ENCODE measurements around the gene SUCLA2. TPM values are rescaled to one million over a fixed set of nuclear protein-coding genes. Genes with fewer than 3 reads are reported as not detected.

SUCLA2 gene
- total RNA-seq, 5 donors from 2014 or later (not counting 1 experiment from before 2014, with no cell fraction given): 22.7 to 31.2 (median 29.4) TPM

DNA sequence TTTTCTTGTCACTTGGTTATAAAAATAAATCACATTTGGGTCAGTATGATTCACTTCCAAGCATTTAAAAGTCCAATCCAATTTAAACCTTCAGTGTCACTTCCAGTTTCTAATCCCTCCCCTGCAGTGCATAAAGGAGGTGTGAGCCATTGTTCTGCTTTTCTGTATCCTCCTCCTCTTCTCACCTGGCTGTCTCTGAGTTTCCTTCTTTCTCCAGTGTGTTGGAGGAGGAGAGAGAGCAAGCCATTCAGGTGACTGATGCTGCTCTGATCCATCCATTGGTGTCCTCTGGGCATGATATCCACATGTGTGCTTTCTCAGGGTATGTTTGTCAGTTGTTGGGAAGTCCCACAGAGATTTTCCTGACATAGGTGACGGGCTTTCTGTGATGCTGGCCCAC is 37.7 kb upstream of the SUCLA2 start:
- no peak overlapping the region for H3K4me3 ChIP-seq (ENCODE audit: control insufficient read depth in 1 of 2, extremely low read depth in 1 of 2, low read length in 1 of 2)
- WGBS (ENCODE audit: insufficient coverage): no CpG with 5 or more reads among the region's 1 CpG
- peaks cover 8 to 17% of the 10 kb centered on the region in 2 experiments for H3K4me1 ChIP-seq (ENCODE audit: control insufficient read depth in 1 of 2, extremely low read depth in 1 of 2, insufficient read depth in 2 of 2, low read length in 2 of 2)
- Mint-ChIP-seq H3K4me1 (peaks cover 31 to 45% (median 41%) of the 10 kb centered on the region in 3 donors), H3K27me3 (no peaks in the 10 kb centered on the region), H3K9me3 (no peaks in the 10 kb centered on the region), H3K27ac (peak overlapping the region; percentile 94 to 99), H3K4me3 (peak overlapping the region; percentile 87 to 94 (median 91)), H3K36me3 (peaks cover 18% of the 10 kb centered on the region)
- DNase-seq: peak in 1 of 35 experiments; percentile 10
- peaks cover 0 to 14% of the 10 kb centered on the region in 2 donors for H3K36me3 ChIP-seq (ENCODE audit: control insufficient read depth in 2 of 2, extremely low read depth in 1 of 2, insufficient read depth in 1 of 2, low read length in 1 of 2)
- no peaks in the 10 kb centered on the region for H3K9me3 ChIP-seq
- ATAC-seq (replicated peaks in 1 of 4): no peak
- ChIA-PET CTCF (interaction anchor here (1.0 to 4.9 kb wide), 6 partner anchors 9 to 196 kb away, joined by 3 to 29 read pairs (median 8); partner anchors contain the start of genes MED4 (in 1 of the 2) and SUCLA2 (in 1 of the 2)), POLR2A (interaction anchor here in 1 of 2 donors (1.2 kb wide), 1 partner anchor 55 kb away, joined by 3 read pairs; no protein-coding TSS in a partner anchor)
- H3K27ac ChIP-seq (ENCODE audit: low read length): peak overlapping the region; percentile 98
- no peaks in the 10 kb centered on the region for H3K27me3 ChIP-seq (replicated peaks in 1 of 2; ENCODE audit: control insufficient read depth in 2 of 2, extremely low read depth in 1 of 2, insufficient read depth in 2 of 2, low read length in 1 of 2)

DNA sequence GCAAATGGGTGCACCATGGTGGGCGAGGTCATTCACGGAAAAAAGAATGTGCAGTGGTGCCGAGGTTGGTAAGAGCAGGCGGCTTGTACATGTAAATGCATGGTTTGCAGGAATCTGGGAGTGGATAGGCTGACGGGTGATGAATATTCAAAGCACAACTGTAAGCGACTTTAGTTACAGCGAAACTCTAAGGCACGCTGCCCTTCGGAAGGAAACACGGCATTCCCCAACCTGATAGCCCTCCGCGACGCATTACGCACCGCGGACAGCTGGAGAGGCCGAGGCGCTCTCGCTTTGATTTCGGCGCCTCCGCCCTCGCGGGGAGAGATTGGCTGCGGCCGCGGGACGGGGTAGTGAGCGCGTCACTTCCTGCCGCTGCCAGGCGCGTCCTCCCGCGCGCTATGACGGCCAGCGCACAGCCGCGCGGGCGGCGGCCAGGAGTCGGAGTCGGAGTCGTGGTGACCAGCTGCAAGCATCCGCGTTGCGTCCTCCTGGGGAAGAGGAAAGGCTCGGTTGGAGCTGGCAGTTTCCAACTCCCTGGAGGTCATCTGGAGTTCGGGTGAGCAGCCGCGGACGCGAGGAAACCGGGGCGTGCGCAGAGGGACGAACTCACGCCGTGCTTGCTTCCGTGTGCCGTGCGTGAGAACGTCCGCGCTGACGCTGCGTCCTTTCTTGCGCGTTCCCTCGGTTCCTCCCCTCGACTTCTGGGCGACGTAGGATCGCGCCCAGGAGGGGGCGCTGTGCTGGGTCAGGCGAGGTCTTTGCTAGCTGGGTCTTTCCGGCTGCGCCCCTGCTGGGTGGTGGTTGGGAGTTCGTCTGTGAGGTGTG is 36.5 kb upstream of the SUCLA2 start, which contains the start of gene NUDT15:
Gene NUDT15 (plus strand): TSS at position 381 of the 828 bp plus-strand sequence. CDS start 21 bp downstream, at position 402.
- peaks cover 0 to 14% of the 10 kb centered on the region in 2 donors for H3K36me3 ChIP-seq (ENCODE audit: control insufficient read depth in 2 of 2, extremely low read depth in 1 of 2, insufficient read depth in 1 of 2, low read length in 1 of 2)
- POLR2A ChIA-PET: interaction anchor here (0.5 to 1.2 kb wide), 6 partner anchors 9 to 1221 kb away, joined by 3 to 14 read pairs (median 4); partner anchors contain the start of gene MED4 (in 1 of the 2)
- WGBS (ENCODE audit: insufficient coverage): under 1% methylated on average over 72 of the region's 82 CpGs
- H3K27ac Mint-ChIP-seq: peak within 1 kb of the TSS; percentile 94 to 99
- H3K36me3 Mint-ChIP-seq: peaks cover 20% of the 10 kb centered on the region
- H3K4me3 ChIP-seq (ENCODE audit: control insufficient read depth in 1 of 2, extremely low read depth in 1 of 2, low read length in 1 of 2): peak within 1 kb of the TSS; percentile 59 to 90
- H3K27ac ChIP-seq (ENCODE audit: low read length): peak within 1 kb of the TSS; percentile 98
- H3K9me3 Mint-ChIP-seq: no peaks in the 10 kb centered on the region
- H3K4me1 ChIP-seq (ENCODE audit: control insufficient read depth in 1 of 2, extremely low read depth in 1 of 2, insufficient read depth in 2 of 2, low read length in 2 of 2): peaks cover 8 to 14% of the 10 kb centered on the region in 2 experiments
- H3K9me3 ChIP-seq: no peaks in the 10 kb centered on the region
- CTCF ChIA-PET: interaction anchor here (0.6 to 4.9 kb wide), 17 partner anchors 9 to 1471 kb away, joined by 3 to 29 read pairs (median 3); partner anchors contain the start of genes MED4 (in 2 of the 2), CAB39L (in 1 of the 2), SETDB2 (in 1 of the 2) and SUCLA2 (in 1 of the 2)
- peak within 1 kb of the TSS; percentile 87 to 94 (median 91) for H3K4me3 Mint-ChIP-seq
- no peaks in the 10 kb centered on the region for H3K27me3 ChIP-seq (replicated peaks in 1 of 2; ENCODE audit: control insufficient read depth in 2 of 2, extremely low read depth in 1 of 2, insufficient read depth in 2 of 2, low read length in 1 of 2)
- peak; percentile 90 to 100 (median 96) for DNase-seq
- peaks cover 28 to 37% (median 34%) of the 10 kb centered on the region in 3 donors for H3K4me1 Mint-ChIP-seq
- no peaks in the 10 kb centered on the region for H3K27me3 Mint-ChIP-seq
- peak; percentile 90 to 96 (median 94) for ATAC-seq (replicated peaks in 1 of 4)

DNA sequence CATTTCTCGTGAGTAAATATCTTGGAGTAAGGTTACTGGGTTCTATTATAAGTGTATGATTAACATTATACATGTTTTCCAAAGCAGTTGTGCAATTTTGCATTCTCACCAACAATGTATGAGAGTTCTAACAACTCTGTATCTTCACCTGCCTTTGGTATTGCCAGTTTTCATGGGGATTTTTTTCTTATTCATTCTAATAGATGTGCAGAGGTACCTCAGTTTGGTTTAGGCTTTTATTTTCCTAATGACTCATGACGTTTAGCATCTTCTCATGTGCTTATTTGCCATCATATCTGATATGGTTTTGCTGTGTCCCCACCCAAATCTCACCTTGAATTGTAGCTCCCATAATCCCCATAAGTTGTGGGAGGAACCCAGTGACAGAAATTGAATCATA is 28.8 kb upstream of the SUCLA2 start:
- CTCF ChIA-PET: interaction anchor here in 1 of 2 donors (0.6 kb wide), 1 partner anchor 1977 kb away, joined by 3 read pairs; no protein-coding TSS in a partner anchor
- Mint-ChIP-seq H3K9me3 (peaks cover 0 to 11% (median 3%) of the 10 kb centered on the region in 3 donors), H3K27ac (no peak overlapping the region), H3K4me3 (no peak overlapping the region), H3K36me3 (peaks cover 32% of the 10 kb centered on the region), H3K27me3 (no peaks in the 10 kb centered on the region), H3K4me1 (peaks cover 0 to 5% (median 5%) of the 10 kb centered on the region in 3 donors)
- Histone ChIP-seq H3K9me3 (no peaks in the 10 kb centered on the region), H3K36me3 (ENCODE audit: control insufficient read depth in 2 of 2, extremely low read depth in 1 of 2, insufficient read depth in 1 of 2, low read length in 1 of 2) (no peaks in the 10 kb centered on the region), H3K27ac (ENCODE audit: low read length) (no peak overlapping the region), H3K4me3 (ENCODE audit: control insufficient read depth in 1 of 2, extremely low read depth in 1 of 2, low read length in 1 of 2) (no peak overlapping the region), H3K27me3 (replicated peaks in 1 of 2; ENCODE audit: control insufficient read depth in 2 of 2, extremely low read depth in 1 of 2, insufficient read depth in 2 of 2, low read length in 1 of 2) (no peaks in the 10 kb centered on the region), H3K4me1 (ENCODE audit: control insufficient read depth in 1 of 2, extremely low read depth in 1 of 2, insufficient read depth in 2 of 2, low read length in 2 of 2) (no peaks in the 10 kb centered on the region)
- no peak for DNase-seq
- WGBS (ENCODE audit: insufficient coverage): no CpG with 5 or more reads among the region's 2 CpGs
- POLR2A ChIA-PET: no interaction called here
- no peak for ATAC-seq (replicated peaks in 1 of 4)

- no peaks in the 10 kb centered on the region for H3K9me3 ChIP-seq
Observed at GRCh38 chr13:48028066-48028465, 27.0 kb upstream of the SUCLA2 start.

DNA sequence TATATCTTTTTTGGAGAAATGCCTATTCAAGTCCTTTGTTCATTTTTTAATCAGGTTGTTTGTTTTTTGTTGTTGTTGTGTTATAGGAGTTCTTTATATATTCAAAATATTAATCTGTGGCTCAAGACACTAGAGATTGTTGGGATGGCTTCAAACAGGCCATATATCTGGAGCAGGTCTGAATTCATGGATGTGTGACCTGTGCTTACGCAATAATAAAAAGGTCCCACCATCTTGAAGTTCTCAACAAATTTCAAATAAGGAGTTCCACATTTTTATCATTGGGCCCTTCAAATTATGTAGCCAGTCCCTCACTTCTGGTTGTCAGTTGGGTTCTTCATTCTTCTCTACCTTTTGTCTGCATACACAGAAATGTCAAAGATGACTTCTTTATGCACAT is 18.7 kb upstream of the SUCLA2 start:
- Histone ChIP-seq H3K27me3 (replicated peaks in 1 of 2; ENCODE audit: control insufficient read depth in 2 of 2, extremely low read depth in 1 of 2, insufficient read depth in 2 of 2, low read length in 1 of 2) (no peaks in the 10 kb centered on the region), H3K36me3 (ENCODE audit: control insufficient read depth in 2 of 2, extremely low read depth in 1 of 2, insufficient read depth in 1 of 2, low read length in 1 of 2) (no peaks in the 10 kb centered on the region), H3K4me3 (ENCODE audit: control insufficient read depth in 1 of 2, extremely low read depth in 1 of 2, low read length in 1 of 2) (no peak overlapping the region), H3K4me1 (ENCODE audit: control insufficient read depth in 1 of 2, extremely low read depth in 1 of 2, insufficient read depth in 2 of 2, low read length in 2 of 2) (no peaks in the 10 kb centered on the region), H3K9me3 (no peaks in the 10 kb centered on the region), H3K27ac (ENCODE audit: low read length) (no peak overlapping the region)
- CTCF ChIA-PET: no interaction called here
- peaks cover 18% of the 10 kb centered on the region for H3K36me3 Mint-ChIP-seq
- peaks cover 0 to 10% (median 7%) of the 10 kb centered on the region in 3 donors for H3K4me1 Mint-ChIP-seq
- WGBS (ENCODE audit: insufficient coverage): 57% methylated on average over 1 of the region's 1 CpG
- no peak for ATAC-seq (replicated peaks in 1 of 4)
- H3K27ac Mint-ChIP-seq: no peak overlapping the region
- POLR2A ChIA-PET: no interaction called here
- H3K27me3 Mint-ChIP-seq: no peaks in the 10 kb centered on the region
- DNase-seq: no peak
- no peaks in the 10 kb centered on the region for H3K9me3 Mint-ChIP-seq
- H3K4me3 Mint-ChIP-seq: no peak overlapping the region

More at GRCh38 chr13:48028066-48028465, 27.0 kb upstream of the SUCLA2 start:
- Mint-ChIP-seq H3K4me1 (peaks cover 0 to 2% (median 0%) of the 10 kb centered on the region in 3 donors), H3K27ac (no peak overlapping the region), H3K4me3 (no peak overlapping the region), H3K9me3 (peaks cover 0 to 11% (median 3%) of the 10 kb centered on the region in 3 donors), H3K27me3 (no peaks in the 10 kb centered on the region), H3K36me3 (peaks cover 26% of the 10 kb centered on the region)
- ChIA-PET CTCF (interaction anchor here in 1 of 2 donors (1.0 kb wide), 1 partner anchor 10 kb away, joined by 3 read pairs; no protein-coding TSS in a partner anchor), POLR2A (interaction anchor here (0.6 kb wide), 3 partner anchors 26 to 1405 kb away, joined by 3 to 7 read pairs (median 3); no protein-coding TSS in a partner anchor)
- no peaks in the 10 kb centered on the region for H3K27me3 ChIP-seq (replicated peaks in 1 of 2; ENCODE audit: control insufficient read depth in 2 of 2, extremely low read depth in 1 of 2, insufficient read depth in 2 of 2, low read length in 1 of 2)
- H3K27ac ChIP-seq (ENCODE audit: low read length): no peak overlapping the region
- ATAC-seq (replicated peaks in 1 of 4): no peak
- no peak for DNase-seq
- H3K4me1 ChIP-seq (ENCODE audit: control insufficient read depth in 1 of 2, extremely low read depth in 1 of 2, insufficient read depth in 2 of 2, low read length in 2 of 2): no peaks in the 10 kb centered on the region
- H3K4me3 ChIP-seq (ENCODE audit: control insufficient read depth in 1 of 2, extremely low read depth in 1 of 2, low read length in 1 of 2): no peak overlapping the region
- no peaks in the 10 kb centered on the region for H3K36me3 ChIP-seq (ENCODE audit: control insufficient read depth in 2 of 2, extremely low read depth in 1 of 2, insufficient read depth in 1 of 2, low read length in 1 of 2)

DNA sequence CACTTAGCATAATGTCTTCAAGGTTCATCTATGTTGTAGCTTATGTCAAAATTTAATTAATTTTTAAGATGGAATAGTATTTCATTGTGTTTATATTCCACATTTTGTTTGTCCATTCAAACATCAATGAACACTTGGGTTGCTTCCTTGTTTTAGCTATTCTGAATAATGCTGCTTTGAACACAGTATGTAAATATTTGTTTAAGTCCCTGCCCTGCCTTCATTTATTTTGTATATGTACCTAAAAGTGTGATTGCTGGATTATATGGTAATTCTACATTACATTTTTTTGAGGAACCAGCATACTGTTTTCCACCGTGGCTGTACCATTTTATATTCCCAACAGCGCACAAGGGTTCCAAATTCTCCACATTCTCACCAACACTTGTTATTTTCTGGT is 17.6 kb upstream of the SUCLA2 start:
- ATAC-seq (replicated peaks in 1 of 4): no peak
- POLR2A ChIA-PET: no interaction called here
- H3K9me3 ChIP-seq: no peaks in the 10 kb centered on the region
- H3K4me3 Mint-ChIP-seq: no peak overlapping the region
- H3K4me3 ChIP-seq (ENCODE audit: control insufficient read depth in 1 of 2, extremely low read depth in 1 of 2, low read length in 1 of 2): no peak overlapping the region
- peaks cover 29% of the 10 kb centered on the region for H3K36me3 Mint-ChIP-seq
- H3K4me1 ChIP-seq (ENCODE audit: control insufficient read depth in 1 of 2, extremely low read depth in 1 of 2, insufficient read depth in 2 of 2, low read length in 2 of 2): no peaks in the 10 kb centered on the region
- H3K27ac ChIP-seq (ENCODE audit: low read length): no peak overlapping the region
- no peak overlapping the region for H3K27ac Mint-ChIP-seq
- no peaks in the 10 kb centered on the region for H3K27me3 Mint-ChIP-seq
- peaks cover 0 to 10% (median 6%) of the 10 kb centered on the region in 3 donors for H3K4me1 Mint-ChIP-seq
- WGBS (ENCODE audit: insufficient coverage): no CpG with 5 or more reads among the region's 2 CpGs
- H3K36me3 ChIP-seq (ENCODE audit: control insufficient read depth in 2 of 2, extremely low read depth in 1 of 2, insufficient read depth in 1 of 2, low read length in 1 of 2): peaks cover 0 to 6% of the 10 kb centered on the region in 2 donors
- no peaks in the 10 kb centered on the region for H3K27me3 ChIP-seq (replicated peaks in 1 of 2; ENCODE audit: control insufficient read depth in 2 of 2, extremely low read depth in 1 of 2, insufficient read depth in 2 of 2, low read length in 1 of 2)
- DNase-seq: no peak
- H3K9me3 Mint-ChIP-seq: no peaks in the 10 kb centered on the region
- CTCF ChIA-PET: no interaction called here
